Fibroblast of the conjunctiva (primary cell): ENCODE results near the gene LTK.

Source experiments
- DNase-seq: peaks from one replicate; pipeline ENCODE4 v3.0.0-alpha.2; 2010; ENCODE audit warnings: low read depth

The LTK gene

GRCh38 chr15:41530363-41530956, 16.8 kb upstream of the LTK start:
- DNase-seq: no peak

GRCh38 chr15:41523097-41523496, 9.5 kb upstream of the LTK start:
- DNase-seq: no peak

GRCh38 chr15:41521614-41522013, 8.0 kb upstream of the LTK start:
- no peak for DNase-seq

- DNase-seq: no peak
Measured at GRCh38 chr15:41520636-41521035, 7.0 kb upstream of the LTK start.

GRCh38 chr15:41517895-41518449, 4.3 kb upstream of the LTK start:
- no peak for DNase-seq

GRCh38 chr15:41512940-41513505, 604 bp downstream of the LTK start:
- DNase-seq: no peak

- no peak for DNase-seq
Measured at GRCh38 chr15:41512512-41512939, 1.1 kb downstream of the LTK start.

- no peak for DNase-seq
Measured at GRCh38 chr15:41511899-41512369, 1.7 kb downstream of the LTK start.

- no peak for DNase-seq
Measured at GRCh38 chr15:41511331-41511898, 2.2 kb downstream of the LTK start.

- DNase-seq: no peak
Measured at GRCh38 chr15:41510728-41511127, 2.9 kb downstream of the LTK start.

- no peak for DNase-seq
Measured at GRCh38 chr15:41507820-41508290, 5.8 kb downstream of the LTK start.

- DNase-seq: no peak
Measured at GRCh38 chr15:41506796-41507341, 6.8 kb downstream of the LTK start.

GRCh38 chr15:41505776-41506175, 7.9 kb downstream of the LTK start:
- DNase-seq: no peak

- DNase-seq: no peak
Measured at GRCh38 chr15:41504751-41505492, 8.7 kb downstream of the LTK start.

- no peak for DNase-seq
Measured at GRCh38 chr15:41503669-41504010, 10.0 kb downstream of the LTK start.

- DNase-seq: no peak
Measured at GRCh38 chr15:41502795-41503668, 10.6 kb downstream of the LTK start.

- DNase-seq: no peak
Measured at GRCh38 chr15:41501931-41502794, 11.5 kb downstream of the LTK start.

GRCh38 chr15:41501191-41501917, 12.3 kb downstream of the LTK start:
- DNase-seq: no peak

GRCh38 chr15:41499109-41499851, 14.3 kb downstream of the LTK start:
- no peak for DNase-seq
